Measurements from ENCODE around the gene MINDY4.

DNA sequence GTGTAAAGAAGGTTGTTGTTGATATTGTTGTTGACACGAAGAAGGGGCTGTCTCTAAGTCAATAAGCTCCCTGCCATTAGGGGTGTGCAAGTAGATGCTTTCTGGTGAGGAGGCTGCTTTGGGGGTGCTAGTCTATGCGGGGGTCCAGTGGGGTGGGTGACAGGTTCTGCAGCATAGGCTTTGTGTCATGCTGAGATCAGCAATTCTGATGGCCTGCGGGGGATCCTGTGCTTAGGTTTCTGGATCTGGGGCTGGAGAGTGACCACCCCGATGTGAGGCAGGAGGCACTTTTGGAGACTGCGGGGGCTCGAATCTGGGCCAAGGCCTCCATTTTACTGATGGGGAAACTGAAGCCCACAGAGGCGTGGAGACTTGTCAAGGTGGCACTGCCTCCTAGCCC is 145.6 kb downstream of the MINDY4 start:
- TF ChIP-seq, protein P1, sequence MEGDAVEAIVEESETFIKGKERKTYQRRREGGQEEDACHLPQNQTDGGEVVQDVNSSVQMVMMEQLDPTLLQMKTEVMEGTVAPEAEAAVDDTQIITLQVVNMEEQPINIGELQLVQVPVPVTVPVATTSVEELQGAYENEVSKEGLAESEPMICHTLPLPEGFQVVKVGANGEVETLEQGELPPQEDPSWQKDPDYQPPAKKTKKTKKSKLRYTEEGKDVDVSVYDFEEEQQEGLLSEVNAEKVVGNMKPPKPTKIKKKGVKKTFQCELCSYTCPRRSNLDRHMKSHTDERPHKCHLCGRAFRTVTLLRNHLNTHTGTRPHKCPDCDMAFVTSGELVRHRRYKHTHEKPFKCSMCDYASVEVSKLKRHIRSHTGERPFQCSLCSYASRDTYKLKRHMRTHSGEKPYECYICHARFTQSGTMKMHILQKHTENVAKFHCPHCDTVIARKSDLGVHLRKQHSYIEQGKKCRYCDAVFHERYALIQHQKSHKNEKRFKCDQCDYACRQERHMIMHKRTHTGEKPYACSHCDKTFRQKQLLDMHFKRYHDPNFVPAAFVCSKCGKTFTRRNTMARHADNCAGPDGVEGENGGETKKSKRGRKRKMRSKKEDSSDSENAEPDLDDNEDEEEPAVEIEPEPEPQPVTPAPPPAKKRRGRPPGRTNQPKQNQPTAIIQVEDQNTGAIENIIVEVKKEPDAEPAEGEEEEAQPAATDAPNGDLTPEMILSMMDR (IDR thresholded peaks at IDR 0.05): no peak
- no peak for TF ChIP-seq EZH2 (IDR thresholded peaks at IDR 0.05; ENCODE audit: borderline replicate concordance, insufficient read depth, low read depth, low read length, poor library complexity, severe bottlenecking)
